Colonic mucosa (tissue), 4 donors: Measurements from ENCODE around the gene ANP32A. TPM values are rescaled to one million over a fixed set of nuclear protein-coding genes. Genes with fewer than 3 reads are reported as not detected.

Experiments
- DNase-seq: peaks from one replicate; pipeline ENCODE4 v3.0.0-alpha.2; 2020
- H3K27ac ChIP-seq: fragments of 200-600 bp; one replicate; pipeline ENCODE4 v1.8.0; 2021
- H3K27me3 ChIP-seq: fragments of 200-600 bp; one replicate; pipeline ENCODE4 v1.8.0; 2021
- H3K36me3 ChIP-seq: fragments of 200-600 bp; one replicate; pipeline ENCODE4 v1.8.0; 2021
- H3K4me1 ChIP-seq: fragments of 200-600 bp; one replicate; pipeline ENCODE4 v1.8.0; 2021; ENCODE audit warnings: mild to moderate bottlenecking
- H3K4me3 ChIP-seq: fragments of 200-600 bp; one replicate; pipeline ENCODE4 v1.8.0; 2021
- H3K9ac ChIP-seq, 2 donors: one replicate each; pipeline ENCODE4 v1.7.0; 2013; ENCODE audit warnings: control low read depth in 2 of 2, low read depth in 2 of 2, low read length in 2 of 2
- H3K9me3 ChIP-seq: fragments of 200-600 bp; one replicate; pipeline ENCODE4 v1.8.0; 2021
- CTCF ChIP-seq: fragments of 200-600 bp; IDR thresholded peaks from one replicate; pipeline ENCODE4 v1.8.0; 2022; ENCODE audit warnings: antibody characterized with exemption, mild to moderate bottlenecking
- intact Hi-C: fragments of 100-400 bp; cut with DNase I; formaldehyde crosslinking; loops from one replicate; pipeline ENCODE4 v1.14.1; 2022
- total RNA-seq, 2 donors: library from RNA; stranded (reverse); fragmentation: NEBNext Ultra II Directional in 1 of 2; extraction: Animal tissue kit (Norgen Biotek cat#: 25700) in 1 of 2; gene quantifications; one replicate each; pipeline ENCODE4 v1.2.1, GENCODE V29; 2021
- donor health status: healthy.
- donor health status: DM: no; HTN: no; CAD: no.
- donor health status: DM: no; HTN: no; CAD: no.

ANP32A gene
- total RNA-seq, 2 donors from 2014 or later: 126 to 177 TPM

GRCh38 chr15:68792901-68793766 lies 27.6 kb downstream of the ANP32A start:
- intact Hi-C loops: no loop called here
- no peaks in the 10 kb centered on the region for H3K36me3 ChIP-seq
- peak overlapping the region in 1 of 2 donors; percentile 47 for H3K9ac ChIP-seq
- no peaks in the 10 kb centered on the region for H3K27me3 ChIP-seq
- no peak for TF ChIP-seq CTCF
- H3K27ac ChIP-seq: peak overlapping the region; percentile 33
- H3K9me3 ChIP-seq: no peaks in the 10 kb centered on the region
- peak; percentile 86 for DNase-seq
- H3K4me1 ChIP-seq: peaks cover 30% of the 10 kb centered on the region
- no peak overlapping the region for H3K4me3 ChIP-seq

- no peak overlapping the region for H3K27ac ChIP-seq
- no peak overlapping the region for H3K4me3 ChIP-seq
- H3K9ac ChIP-seq: no peak overlapping the region
- peaks cover 40% of the 10 kb centered on the region for H3K4me1 ChIP-seq
- intact Hi-C loops: no loop called here
- DNase-seq: no peak
- no peak for TF ChIP-seq CTCF
- no peaks in the 10 kb centered on the region for H3K9me3 ChIP-seq
- no peaks in the 10 kb centered on the region for H3K27me3 ChIP-seq
- no peaks in the 10 kb centered on the region for H3K36me3 ChIP-seq
These were observed 29.0 kb downstream of the ANP32A start for GRCh38 chr15:68791431-68792283.

- intact Hi-C loops: no loop called here
- H3K27ac ChIP-seq: no peak overlapping the region
These were observed 29.8 kb downstream of the ANP32A start for GRCh38 chr15:68790910-68791309.

GRCh38 chr15:68790242-68790575 lies 30.5 kb downstream of the ANP32A start:
- no peak for DNase-seq
- TF ChIP-seq CTCF: no peak
- Histone ChIP-seq H3K27ac (no peak overlapping the region), H3K36me3 (no peaks in the 10 kb centered on the region), H3K4me1 (peaks cover 31% of the 10 kb centered on the region), H3K9ac (no peak overlapping the region), H3K27me3 (no peaks in the 10 kb centered on the region), H3K9me3 (no peaks in the 10 kb centered on the region), H3K4me3 (no peak overlapping the region)
- intact Hi-C loops: no loop called here

More at GRCh38 chr15:68790910-68791309, 29.8 kb downstream of the ANP32A start:
- Histone ChIP-seq H3K36me3 (no peaks in the 10 kb centered on the region), H3K9me3 (no peaks in the 10 kb centered on the region), H3K4me3 (no peak overlapping the region), H3K9ac (no peak overlapping the region), H3K27me3 (no peaks in the 10 kb centered on the region), H3K4me1 (peaks cover 37% of the 10 kb centered on the region)
- DNase-seq: no peak
- no peak for TF ChIP-seq CTCF

- H3K36me3 ChIP-seq: no peaks in the 10 kb centered on the region
- no peak for DNase-seq
- no peaks in the 10 kb centered on the region for H3K27me3 ChIP-seq
- no peak overlapping the region for H3K9ac ChIP-seq
- peaks cover 26% of the 10 kb centered on the region for H3K4me1 ChIP-seq
- H3K27ac ChIP-seq: no peak overlapping the region
- H3K9me3 ChIP-seq: no peaks in the 10 kb centered on the region
- TF ChIP-seq CTCF: no peak
- H3K4me3 ChIP-seq: no peak overlapping the region
- intact Hi-C loops: no loop called here
These were observed 31.0 kb downstream of the ANP32A start for GRCh38 chr15:68789534-68790241.
